GM18858 (cell line): ENCODE measurements around the gene ADAM12.
"Not testable (repeated sequence)": the region's sequence is repeated elsewhere in the genome, so short reads cannot be mapped to it uniquely, and the experiment has no call there.

Experiments used
- ATAC-seq: cut with Tn5 transposase; IDR thresholded peaks from one replicate; pipeline ENCODE4 v1.9.1; 2021; ENCODE audit not compliant: unreplicated experiment

The ADAM12 gene

DNA sequence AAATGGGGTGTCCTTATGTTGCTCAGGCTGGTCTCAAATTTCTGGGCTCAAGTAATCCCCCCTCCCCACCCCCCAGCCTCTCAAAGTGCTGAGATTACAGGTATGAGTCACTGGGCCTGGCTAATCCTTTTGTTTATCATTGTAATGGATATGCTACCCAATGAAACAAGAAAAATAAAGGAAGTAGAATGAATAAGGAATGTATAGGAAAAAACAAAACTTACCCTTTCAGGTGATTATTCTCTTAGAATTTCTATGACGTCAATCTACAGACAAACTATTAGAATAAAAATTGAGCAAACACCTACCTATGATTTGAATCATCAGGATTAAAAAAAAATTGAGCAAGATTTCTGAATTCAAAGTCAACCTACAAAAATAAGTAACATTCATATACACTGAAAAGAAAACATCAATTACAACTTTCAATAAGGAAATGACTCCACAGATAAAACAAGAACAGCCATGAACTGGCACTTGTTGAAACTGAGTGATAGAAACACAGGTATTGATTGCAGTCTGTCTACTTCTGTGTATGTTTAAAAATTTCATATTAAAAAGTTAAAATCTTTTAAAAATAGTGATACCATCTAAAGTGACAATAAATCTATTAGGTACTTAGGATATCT lies 12.2 kb downstream of the ADAM12 start:
- no peak for ATAC-seq

DNA sequence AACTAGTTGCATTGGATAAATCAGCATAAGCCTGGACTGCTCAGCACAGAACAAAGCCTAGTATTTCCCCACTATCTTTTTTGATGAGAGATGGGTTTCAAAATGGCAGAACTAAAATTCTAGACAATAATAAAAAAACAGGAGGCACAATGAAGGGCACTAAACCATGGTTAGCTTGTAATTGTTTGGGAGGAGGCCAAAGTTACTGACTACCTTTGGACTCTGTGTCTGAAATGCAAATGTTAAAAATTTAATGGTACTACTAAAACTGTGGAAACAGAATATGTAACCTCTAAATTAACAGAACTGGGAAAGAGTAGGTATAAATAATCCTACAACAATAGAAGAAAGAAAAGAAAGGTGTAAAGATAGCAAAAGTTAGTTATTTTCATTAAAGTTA lies 13.0 kb downstream of the ADAM12 start:
- no peak for ATAC-seq

DNA sequence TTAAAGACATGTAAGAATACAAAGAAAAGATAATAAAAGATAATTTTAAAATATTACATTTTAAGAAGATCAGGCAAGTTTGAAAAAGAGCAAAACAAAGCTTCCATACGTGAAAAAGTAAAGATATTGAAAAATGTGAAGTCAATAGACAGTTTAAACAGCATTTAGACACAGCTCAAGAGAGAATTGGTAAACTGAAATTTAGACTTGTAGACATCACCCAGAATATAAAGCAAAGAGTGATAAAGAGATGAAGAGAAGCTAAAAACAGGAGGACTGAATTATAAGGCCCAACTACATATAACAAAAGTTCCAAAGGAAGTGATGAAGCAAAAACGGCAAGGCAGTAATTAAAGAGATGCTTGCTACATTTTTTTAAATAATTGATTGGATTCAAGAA lies 13.8 kb downstream of the ADAM12 start:
- no peak for ATAC-seq

DNA sequence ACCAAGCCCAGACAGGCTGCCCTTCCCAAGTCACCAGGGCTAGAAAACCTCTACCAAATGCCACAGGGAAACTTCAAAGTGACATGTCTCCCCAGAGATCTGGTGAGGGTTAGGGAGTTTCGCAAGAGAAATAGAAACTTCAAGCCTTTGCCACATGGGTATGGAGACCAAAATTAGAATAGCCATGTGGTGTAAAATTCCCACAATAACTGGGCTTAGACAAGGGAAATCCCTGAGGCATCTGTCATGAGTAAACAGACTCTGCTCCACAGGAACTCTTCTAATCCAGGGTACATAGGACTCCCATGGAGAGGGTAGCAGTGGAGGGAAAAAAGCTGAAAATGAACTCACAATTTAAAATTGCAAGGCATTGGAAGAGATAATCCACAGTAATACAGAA lies 14.3 kb downstream of the ADAM12 start:
- ATAC-seq: no peak

DNA sequence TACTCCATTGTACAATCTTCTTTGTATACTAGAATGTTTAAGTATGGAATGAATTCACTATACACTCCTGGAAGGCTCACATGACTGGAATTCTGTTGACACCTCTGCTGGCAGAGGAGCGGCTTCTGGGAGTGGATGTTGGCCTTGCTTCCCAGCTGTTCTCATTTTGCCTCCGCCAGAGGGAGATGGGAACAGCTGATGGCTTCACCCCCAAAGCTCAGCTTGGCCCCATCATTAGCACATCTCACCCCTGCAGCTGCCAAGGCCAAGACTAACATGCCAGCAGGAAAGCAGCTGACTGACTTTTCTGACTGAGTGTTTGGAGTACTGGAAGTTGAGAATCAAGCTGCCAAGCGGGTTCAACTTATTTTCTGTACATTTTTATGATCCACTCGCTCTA lies 15.1 kb downstream of the ADAM12 start:
- ATAC-seq: no peak

DNA sequence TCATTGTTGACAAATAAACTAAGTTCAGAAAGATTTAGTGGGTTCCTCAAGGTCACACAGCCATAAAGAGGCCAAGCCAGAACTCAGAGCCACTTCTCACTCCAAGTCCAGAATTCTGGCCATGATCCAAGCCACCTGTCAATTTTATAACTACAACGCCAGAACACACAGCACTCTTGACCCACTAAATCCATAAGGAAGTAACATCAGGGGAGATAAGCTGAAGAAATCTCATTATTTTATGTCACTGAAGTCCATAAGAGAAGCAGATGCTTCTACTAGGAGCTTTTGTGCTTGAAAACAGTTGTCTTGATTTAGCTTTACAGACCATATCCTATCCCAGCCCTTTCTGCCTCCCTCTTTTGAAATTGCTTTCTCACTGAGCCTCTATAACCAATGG lies 15.9 kb downstream of the ADAM12 start:
- no peak for ATAC-seq

DNA sequence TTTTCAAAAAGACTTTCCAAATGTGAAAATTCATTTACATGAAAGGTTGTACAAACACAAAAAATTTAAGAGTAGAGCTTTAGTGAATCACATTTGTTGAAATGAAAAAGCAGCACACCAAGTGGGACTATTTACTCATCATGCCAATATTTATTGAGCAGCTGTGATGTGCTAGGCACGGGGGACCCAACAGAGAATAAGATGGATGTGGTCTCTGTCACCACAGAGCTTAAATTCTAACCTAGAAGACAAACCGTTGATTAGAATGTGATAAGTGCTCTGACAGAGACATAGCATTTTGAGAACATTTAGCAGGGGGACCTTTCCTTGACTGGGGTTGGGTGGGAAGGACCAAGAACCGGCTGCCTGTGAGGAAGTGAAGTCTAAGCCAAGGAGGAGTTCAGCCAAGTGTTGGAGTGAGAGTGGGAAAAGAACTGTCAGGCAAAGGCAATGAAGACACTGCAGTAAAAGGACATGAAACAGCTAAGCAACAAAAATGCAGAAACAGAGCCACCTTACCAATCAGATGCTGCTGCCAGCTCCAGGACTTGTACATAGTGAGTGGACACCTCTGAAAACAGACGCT lies 19.1 kb downstream of the ADAM12 start:
- no peak for ATAC-seq

DNA sequence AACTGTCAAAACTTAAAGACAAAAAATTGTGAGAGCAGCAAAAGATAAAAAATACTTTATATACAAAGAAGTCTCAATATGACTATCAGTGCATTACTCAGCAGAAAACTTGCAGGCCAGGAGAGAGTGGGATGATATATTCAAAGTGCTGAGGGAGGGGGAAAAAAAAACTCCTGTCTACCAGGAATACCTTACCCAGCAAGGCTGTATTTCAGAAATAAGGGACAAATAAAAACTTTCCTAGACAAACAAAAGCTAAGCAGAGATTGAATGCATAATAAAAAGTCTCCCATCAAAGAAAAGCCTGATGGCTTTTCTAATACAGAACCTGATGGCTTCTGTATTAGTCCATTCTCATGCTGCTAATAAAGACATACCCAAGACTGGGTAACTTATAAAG lies 31.1 kb downstream of the ADAM12 start:
- ATAC-seq: no peak

DNA sequence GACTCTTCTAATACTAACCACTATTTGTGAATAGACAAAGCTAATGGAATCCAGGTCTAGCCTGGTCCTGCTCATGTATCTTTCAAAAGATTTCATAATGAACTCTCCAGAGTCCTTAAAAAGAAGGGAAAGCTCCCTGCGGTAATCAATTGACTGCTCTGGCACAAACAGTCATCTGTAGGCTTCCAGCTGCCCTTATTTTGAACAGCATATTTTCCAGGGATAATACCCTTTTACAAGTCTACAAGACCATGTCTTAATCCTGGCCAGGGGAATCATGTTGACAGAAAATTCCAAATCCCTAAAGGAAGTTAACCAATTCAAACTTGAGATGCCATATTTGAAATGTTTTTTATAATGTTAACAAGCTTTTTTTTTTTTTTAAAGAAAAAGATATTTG lies 34.6 kb downstream of the ADAM12 start:
- ATAC-seq: no peak

DNA sequence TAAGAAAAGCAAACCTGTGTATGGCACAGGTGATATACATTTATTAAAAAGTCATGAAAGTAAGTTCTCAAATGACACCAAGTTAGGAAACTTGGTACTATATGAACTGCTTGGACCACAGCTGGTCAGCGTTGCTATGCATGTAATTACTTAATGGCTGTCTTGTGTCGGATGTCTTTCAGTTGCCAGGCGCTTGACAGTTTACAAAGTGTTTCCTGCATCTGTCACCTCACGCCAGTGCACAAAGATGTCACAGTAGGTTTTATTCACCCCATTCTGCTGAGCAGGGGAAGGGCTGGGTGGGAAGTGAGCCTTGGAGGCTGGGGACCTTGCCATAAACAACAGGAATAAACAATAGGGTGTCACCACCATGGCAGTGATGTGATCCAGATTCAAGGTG lies 35.8 kb downstream of the ADAM12 start:
- no peak for ATAC-seq

DNA sequence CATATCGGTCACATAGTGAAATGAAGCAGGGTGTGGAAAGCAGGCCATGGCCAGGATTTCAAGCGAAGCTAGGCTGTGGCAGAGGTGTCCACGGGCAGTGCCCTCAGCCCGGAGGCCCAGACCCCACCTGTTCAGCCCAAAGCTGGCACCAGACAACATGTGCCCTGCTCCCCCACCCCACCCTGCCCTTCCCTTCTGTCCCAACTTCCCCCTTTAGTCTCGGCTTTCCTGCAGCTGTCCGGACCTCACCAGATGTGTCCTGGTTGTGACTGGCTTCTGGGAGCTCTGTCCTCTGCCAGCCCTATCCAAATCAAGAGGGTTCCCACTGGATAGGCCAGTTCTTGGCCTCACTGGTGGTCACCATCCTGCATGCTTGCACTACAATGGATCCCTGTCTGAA lies 37.3 kb downstream of the ADAM12 start:
- ATAC-seq: no peak

DNA sequence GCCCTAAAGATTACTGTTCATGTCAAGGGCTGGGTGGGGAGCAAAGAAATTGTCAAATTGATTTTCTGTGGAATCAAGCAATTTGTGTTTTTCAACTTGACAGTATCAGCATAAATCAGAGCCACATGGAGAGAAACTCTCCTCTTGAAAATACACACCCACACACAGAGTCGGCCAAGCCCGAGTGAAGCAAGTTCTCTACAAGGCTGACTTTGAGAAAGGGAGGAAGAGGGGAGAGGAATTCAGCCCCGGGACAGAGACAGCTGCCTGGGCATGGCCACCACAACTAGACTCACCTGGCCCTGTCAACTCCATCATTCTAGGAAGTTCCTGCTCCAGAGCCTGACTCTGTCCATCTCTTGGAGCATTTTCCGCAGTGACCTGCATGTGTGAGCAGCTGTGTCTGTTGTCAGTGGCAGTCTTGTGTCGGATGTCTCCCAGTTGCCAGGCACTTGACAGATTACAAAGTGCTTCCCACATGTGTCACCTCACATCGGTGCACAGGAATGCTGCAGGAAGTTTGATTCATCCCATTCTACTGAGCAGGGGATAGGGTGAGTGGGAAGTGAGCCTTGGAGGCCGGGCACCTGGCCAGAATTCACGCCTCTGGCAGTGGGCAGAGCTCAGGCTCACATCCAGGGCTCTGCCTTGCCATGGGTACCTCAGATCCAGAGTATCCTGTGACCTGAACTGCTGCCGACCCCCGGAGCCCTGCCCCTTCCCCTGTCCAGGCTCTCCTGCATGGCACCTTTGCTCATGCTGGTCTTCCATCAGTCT lies 37.9 kb downstream of the ADAM12 start:
- ATAC-seq: no peak

DNA sequence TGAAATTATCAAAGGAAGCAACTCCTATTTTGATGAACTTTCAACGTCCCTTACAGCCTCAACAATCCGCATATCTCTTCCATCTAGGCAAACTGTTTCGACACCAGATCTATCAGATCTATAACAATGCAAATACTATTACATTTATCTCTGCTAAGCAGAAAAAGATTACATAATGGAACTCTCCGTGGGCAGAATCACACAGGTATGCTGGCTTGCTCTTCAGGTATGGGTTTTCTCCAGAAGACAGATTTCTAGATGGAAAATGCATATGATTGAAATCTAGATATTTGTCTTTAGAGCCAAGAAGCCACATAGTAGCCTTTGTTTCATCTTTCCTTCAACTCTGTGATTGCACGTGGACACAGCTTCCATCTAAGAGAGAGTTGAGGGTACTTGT lies 38.6 kb downstream of the ADAM12 start:
- ATAC-seq: no peak

DNA sequence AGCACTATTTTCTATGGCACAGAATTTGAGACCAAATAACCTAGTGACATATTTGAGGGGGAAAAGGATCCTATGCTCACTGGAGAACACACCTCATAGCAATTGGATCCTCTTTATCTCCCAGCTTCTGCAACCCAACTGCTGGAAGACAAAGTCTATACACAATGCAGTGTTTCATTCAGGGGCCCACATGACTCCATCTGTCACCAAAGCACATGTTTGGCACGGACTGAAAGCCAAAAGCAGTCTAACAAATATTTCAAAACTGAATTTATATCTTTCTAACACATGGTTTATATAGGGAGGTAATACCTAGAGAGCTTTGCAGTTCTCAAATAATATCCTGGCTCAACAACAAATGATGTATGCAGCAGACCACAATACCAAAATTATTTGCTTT lies 39.2 kb downstream of the ADAM12 start:
- ATAC-seq: no peak

DNA sequence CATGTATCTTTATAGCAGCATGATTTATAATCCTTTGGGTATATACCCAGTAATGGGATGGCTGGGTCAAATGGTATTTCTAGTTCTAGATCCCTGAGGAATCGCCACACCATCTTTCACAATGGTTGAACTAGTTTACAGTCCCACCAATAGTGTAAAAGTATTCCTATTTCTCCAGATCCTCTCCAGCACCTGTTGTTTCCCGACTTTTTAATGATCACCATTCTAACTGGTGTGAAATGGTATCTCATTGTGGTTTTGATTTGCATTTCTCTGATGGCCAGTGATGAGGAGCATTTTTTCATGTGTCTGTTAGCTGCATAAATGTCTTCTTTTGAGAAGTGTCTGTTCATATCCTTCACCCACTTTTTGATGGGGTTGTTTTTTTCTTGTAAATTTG lies 44.8 kb downstream of the ADAM12 start:
- ATAC-seq: not testable (repeated sequence)

DNA sequence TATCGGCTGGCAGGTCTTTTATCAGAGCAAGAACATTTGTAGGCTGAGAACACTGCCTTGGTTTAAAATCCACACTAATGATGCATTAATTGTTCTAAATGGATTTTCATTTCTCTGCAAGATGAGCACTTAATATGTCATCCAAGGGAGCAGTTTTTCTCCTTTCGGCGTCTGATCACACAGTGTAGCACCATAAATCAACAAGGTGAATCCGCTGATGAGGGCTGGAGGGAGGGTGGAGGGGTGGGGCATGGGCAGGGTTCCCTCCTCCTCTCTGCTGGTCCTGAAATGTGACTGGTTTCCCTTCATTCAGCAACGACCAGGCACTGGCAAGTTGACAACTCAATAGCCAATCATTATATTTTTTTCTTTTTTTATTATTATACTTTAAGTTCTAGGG lies 45.6 kb downstream of the ADAM12 start:
- no peak for ATAC-seq

DNA sequence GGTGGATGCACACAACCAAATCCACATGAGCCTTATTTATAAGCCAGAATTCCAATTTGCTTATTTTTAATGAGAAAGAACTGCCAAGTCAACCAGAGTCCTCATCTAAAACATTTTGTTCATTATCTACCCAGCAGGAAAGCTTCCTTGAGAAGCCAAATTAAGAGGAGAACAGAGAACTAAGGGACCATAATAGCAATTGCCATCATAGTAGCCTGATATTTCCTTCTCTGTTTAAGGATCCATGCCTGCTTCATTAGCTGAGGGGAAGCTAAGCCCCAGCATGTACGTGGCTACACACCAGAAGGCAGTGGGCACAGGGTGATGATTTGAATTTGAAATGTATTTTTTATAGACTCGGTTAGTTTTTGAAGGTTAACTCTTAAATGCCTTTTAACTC lies 46.8 kb downstream of the ADAM12 start:
- no peak for ATAC-seq

DNA sequence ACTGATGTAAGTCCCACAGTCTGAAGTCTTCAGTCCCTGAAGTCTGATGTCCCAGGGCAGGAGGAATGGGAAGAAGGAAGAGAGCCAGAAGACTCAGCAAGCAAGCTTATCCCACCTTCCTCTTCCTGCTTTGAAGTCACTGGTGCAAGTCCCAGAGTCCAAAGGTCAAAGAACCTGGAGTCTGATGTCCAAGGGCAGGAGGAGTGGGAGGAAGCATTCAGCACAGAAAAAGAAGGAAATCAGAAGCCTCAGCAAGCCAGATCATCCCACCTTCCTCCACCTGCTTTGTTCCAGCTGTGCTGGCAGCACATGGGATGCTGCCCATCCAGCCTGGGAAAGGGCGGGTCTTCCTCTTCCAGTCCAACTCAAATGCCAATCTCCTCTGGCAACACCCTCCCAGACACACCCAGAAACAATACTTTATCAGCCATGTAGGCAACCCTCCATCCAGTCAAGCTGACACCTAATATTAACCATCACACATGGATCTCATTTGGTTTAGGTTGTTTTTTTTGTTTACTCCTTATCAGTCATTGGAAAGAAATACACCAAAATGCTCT lies 50.9 kb downstream of the ADAM12 start:
- ATAC-seq: no peak

DNA sequence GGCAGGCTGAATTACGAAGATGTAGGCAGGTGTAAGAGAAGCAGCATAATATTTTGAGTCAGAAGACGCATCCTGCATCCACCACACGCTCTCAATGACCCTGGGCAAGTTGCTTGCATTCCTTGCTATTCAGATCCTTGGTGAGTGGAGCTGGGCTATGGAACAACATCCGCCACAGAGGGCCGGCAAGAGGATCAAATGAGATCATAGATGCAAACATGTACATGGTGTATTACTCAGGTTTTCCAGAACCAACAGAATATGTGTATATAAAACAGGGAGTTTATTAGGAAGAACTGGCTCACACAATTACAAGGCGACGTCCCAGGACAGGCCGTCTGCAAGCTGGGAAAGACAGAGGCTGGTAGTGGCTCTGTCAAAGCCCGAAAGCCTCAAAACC lies 51.5 kb downstream of the ADAM12 start:
- no peak for ATAC-seq

DNA sequence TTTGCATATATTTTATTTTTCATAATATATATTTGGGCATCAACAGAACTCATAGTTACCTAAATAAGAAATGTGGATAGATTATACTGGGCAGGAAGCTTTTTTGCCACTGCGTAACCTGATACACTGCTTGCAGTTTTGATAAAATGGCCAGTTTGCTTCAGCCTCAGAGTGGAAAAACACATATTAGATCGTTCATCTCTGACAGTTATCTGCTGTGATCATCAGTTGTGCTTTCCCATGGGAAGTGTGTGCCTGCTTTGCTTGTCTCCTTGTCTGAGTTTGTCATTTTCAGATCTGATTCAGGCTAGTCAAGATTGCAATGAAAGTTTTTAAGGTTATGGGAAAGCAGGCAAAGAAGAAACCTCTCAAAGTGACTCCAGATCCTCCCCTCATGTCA lies 54.0 kb downstream of the ADAM12 start:
- no peak for ATAC-seq

DNA sequence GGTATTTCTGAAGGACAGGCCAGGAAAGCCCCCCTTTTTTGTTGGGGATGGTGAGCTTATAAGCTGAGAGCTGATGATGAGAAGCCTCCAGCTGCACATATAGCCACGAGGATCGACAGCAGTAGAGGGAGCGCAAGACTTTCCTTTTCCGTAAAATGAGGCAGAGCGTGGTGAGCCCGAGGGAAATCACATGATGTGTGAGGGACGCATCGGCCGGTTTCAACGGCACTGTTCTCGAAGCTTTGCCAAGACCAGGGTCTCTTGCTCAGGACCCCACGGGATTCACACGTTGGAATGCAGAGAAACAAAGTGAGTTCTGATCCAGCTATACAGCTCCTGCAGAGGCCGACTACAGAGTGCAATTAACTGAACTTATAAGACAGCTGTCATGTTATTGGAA lies 55.7 kb downstream of the ADAM12 start:
- no peak for ATAC-seq

DNA sequence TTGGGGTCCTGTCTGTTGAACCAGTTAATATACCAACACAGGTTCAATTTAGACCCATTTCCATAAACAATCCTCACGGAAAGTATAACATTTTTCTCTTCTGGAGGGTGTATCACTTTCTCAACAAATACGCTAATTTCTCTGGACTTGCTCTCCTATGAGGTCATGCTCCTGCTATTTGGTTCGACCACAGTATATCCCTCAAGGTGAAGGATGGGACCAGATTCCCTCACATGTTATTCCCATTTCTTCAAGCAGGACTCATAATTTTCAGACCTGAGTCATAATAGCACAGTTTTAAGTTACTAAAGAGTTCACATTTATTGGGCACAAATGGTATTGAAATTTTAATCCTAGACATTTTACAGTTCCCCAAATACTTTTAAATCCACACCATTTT lies 57.2 kb downstream of the ADAM12 start:
- ATAC-seq: no peak
